GM19463 (cell line): ENCODE data around the gene SNTG2.

ENCODE experiments used
- ATAC-seq: cut with Tn5 transposase; IDR thresholded peaks from one replicate; pipeline ENCODE4 v1.9.1; 2021; ENCODE audit warnings: mild to moderate bottlenecking, moderate library complexity; ENCODE audit not compliant: unreplicated experiment

Gene SNTG2

DNA sequence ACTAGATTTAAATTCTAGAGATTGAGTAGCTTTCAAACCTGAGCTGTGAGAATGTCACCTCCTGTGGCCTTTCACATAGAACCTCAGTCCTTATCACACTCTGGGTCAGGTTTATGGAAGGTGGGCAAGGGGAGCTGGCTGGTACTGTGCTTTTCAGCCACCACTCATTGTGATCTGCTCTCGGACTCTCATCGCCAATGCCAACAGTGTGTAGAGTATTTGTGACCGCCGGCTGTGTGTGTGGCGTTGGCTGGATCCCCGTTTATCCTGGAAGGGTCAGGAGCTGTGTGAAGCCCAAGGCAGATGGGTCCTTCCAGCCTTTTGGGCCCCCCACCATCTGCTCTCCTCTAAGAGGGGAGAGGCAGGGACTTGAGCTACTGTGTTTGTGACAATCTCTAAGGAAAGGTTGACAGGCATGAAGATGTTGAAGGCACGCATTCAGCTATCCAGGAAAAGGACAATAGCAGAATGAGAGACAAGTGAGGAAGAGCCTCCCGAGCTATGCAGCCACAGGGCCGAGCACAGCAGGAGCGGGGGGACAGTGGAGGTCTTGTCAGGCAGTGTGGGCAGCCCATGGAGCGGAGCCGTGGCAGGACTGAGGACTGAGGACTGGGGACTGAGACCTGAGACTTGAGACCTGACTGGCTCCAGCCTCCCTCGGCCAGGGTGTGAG is 355.5 kb downstream of the SNTG2 start:
- ATAC-seq, result no peak

DNA sequence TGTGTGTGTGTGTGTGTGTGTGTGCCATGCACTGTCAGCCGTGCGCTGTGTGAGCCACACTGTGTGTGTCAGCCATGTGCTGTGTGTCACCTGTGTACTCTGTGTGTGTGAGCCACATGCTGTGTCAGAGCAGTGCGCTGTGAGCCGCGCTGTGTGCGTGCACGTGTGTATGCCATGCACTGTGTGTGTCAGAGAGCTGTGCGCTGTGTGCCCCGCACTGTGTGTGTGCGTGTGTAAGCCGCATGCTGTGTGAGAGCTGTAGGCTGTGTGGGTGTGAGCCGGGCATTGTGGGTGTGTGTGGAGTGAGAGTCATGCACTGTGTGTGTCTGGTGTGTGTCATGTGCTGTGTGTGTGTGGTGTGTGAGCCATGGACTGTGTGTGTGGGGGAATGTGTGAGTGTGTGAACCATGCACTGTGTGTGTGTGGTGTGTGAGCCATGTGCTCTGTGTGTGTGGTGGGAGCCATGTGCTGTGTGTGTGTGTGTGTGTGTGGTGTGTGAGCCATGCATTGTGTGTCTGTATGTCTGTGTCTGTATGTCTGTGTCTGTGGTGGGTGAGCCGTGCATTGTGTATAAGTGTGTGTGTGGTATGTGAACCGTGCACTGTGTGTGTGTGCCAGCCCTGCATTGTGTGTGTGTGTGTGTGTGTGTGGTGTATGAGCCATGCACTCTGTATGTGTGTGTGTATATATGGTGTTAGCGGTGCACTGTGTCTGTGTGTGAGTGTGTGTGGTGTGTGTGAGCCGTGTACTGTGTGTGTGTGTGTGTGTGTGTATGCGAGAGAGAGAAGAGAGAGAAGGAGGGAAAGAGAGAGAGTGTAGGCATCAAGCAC is 356.3 kb downstream of the SNTG2 start:
- no peak for ATAC-seq

DNA sequence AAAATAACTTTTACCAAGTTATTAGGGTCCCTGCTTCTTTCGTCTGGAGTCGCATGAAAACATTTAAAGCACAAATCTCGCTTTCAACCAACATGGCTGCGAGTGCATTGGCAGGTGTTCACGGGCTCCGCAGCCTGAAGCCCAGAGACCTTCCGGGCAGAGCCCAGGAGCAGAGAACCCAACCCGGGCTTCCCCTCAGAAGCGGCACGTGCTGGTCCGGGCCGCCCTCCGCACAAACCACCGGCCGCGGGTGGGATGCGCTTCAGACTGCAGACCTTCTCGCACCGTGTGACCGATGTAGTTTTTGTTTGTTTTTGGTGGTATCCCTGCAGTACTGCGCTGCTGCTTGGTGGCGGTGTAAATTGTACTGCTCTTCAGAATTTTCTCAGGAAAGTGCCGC is 357.0 kb downstream of the SNTG2 start:
- no peak for ATAC-seq

DNA sequence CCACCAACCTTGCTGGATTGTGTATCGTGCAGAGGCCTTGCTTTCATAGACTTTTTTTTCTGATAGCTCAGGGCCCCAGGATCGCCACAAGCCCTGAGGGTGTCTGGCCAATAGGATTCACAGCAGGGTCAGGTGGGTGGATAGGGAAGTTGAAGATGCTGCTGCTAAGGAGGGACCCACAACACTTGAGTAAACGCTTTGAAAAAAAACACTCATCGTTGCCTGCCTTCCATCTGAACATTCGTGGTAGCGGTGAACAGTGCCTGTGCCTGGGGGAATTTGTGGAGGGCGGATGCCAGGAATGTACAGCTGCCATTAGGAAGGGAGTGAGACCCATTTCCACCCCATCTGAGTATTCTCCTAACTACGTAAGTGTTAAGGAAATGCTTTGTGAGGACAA is 358.0 kb downstream of the SNTG2 start:
- ATAC-seq, result no peak

DNA sequence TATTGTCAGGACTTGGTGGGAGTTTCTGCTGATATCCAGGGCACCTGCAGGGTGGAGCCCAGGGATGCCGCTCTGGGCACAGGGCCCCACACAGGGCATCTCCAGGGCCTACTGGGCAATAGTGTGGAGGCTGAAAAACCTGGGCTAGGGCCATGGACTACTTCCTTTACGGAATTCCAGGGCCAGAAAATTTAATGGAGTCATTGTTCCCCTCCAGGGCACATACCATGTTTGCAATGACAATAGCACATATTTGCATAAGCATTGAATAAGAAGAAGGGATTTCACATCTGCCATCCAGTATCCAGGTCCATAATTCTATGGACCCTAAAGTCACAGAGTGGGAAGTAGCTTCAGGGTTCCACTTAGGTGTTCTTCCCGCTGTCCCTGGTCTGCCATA is 358.9 kb downstream of the SNTG2 start:
- no peak for ATAC-seq

DNA sequence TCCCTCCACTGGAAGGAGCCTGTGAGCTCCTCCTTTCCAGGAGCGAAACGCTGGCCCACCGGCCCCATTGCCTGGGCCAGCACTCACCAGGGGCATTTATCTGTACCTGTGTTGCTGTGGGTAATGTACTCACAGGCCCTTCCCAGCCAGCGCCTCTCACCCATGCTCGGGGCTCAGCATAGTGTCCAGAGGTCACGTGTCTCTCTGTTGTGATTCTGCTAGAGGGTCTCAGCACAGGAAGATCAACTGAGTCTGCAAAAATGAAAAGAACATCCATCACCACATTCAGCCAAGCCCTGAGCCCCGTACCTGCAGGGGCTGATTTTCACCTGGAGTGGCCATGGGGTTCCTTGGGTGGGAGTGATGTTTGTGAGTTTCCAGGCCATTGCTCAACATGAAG is 359.6 kb downstream of the SNTG2 start:
- no peak for ATAC-seq

DNA sequence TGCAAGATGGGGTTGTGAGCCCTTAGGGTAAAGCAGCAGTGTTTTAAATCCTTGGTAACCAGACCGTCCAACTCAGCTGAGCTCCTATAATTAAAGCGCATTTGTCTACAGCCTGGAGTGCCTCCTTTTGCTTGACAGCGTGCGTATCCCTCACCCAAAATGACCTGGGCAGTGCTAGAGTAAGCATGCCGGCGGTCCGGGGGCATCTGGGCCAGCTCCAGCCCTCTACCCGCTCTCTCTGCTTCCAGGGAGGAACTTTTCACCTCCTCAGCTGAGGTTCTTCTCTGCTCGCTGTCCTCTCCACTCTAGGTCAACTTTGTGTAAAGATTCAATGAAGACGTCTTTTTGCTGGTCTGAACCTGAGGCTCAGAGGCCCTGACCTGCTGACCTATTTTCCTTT is 360.2 kb downstream of the SNTG2 start:
- no peak for ATAC-seq

DNA sequence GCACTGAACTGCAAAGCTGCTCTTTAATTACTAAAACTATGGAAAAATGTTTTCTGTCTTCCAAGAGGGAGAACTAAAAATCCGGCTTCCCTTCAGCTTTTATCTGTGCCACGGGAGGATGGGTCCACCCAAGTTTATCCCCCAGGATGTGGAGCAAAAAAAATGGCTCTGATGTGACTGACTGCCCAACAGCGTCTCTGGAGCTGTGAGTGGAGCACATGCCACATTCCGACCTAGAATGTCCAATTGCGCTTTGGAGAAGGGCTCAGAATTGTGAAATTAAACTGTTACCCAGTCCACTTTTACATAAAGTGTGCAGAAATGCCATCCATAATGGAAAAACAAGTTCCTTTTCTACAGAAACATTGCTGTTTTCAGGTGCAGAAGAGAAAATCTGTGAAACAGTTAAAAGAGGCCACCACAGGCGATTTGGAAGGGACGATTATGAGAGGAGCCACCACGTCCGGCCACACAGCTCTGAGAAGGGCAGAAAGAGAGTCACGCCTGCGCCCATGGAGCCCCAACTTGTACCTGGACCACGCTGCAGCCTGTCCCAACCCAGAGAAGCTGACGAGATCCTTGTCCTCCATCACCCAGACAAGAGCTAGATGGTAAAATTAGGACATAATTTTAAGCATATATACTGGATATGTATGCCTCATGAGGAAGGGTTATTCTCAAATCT is 362.7 kb downstream of the SNTG2 start:
- ATAC-seq, result no peak

DNA sequence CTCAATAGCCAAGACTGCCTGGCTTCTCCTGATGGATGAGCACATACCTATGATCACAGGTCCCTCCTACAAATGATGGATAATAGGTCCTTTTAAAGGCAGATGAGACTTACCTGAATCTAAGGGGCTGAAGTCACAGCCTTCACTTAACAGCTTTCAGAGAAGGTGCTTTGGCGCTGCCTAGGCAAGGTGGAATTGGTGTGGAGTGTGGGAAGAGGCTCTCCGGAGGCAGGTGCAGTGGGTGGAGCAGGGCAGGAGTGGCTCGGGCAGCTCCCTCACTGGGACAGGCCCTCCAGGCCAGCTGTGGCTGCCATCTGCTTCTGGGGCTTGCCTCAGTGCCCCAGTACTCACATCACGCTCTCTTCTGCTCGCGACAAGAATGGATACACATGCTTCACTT is 363.6 kb downstream of the SNTG2 start:
- ATAC-seq, result no peak

DNA sequence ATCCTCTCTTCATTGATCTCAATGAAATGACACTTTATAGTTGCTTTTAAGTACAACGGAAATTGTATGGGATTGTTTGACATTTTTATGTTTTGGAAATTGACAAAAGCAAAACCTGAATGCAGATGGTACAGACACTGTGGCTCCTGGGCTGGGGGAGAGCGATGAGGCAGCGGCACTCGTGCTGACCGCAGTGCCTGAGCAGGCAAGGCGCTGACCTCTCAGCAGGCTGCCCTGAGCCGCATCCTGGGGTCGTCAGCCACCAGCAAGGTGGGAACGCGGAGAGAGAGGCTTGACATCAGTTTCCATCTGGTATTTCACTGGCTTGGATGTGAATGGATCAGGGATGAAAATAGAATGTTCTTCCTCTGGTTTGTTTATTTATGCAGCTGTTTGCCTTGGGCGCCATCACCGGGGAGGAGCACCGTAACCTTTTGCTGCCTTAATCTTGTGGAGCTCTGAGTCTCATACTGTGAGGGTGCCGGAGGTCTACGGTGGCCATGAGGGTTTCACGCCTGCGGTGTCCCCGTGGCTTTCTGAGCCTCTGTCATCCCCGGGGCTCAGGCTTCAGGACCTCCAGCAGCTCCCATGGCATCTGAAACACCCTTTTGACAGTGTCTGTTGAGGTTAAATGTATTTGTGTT is 367.8 kb downstream of the SNTG2 start:
- no peak for ATAC-seq

DNA sequence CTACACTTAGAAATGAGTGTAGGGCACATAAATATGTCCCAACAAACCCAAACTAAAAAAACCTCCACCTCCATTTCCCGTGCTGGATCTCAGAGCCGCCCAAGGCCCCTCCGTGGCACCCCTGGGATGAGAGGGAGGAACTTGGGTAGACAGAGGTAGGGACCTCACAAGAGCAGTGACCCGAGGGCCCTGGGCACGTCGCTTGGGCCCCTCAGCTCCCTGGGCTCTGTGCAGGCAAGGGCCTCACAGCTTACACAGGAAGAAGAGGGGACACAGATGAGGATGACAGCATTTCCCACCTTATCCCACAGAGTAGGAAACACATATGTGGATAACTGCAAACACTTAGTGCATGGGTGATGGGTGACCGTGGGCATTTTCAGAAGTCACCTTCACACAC is 368.7 kb downstream of the SNTG2 start:
- no peak for ATAC-seq

DNA sequence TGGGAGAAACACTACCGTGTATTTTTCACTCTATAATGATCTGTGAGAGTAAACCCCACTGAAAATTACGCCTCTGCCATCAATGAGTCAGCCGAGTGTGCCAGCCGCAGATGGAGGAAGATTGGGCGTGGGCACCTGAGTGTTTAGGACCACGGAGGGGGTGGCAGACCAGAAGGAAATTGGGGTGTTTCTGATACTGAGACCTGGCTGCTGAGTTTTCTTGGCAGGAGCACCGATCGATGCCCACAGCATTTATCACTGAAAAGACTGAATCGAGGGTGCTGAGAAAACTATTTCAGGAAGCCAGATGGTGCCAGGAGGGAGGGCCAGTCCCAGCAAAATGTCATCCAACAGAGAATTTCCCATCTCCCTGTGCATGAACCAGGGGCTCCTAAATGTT is 370.7 kb downstream of the SNTG2 start:
- ATAC-seq, result no peak

DNA sequence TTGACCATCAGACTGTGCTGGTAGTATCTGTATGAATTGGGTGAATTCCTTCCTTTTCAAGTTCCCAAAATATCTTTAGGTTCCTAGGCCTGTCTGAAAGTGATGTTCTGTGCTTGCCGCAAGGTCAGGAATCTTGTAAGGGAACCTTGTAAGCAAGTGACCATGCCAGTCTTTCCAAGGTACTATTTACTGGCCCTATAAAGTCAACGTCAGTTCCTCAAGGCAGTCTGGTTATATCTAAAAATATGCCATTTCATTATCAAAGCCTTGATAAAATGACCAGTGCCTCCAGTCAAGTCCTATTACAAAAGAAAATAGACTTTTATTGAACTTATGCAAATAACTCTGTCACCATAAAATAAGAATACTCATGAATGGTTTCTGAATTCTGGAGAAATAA is 374.2 kb downstream of the SNTG2 start:
- no peak for ATAC-seq

DNA sequence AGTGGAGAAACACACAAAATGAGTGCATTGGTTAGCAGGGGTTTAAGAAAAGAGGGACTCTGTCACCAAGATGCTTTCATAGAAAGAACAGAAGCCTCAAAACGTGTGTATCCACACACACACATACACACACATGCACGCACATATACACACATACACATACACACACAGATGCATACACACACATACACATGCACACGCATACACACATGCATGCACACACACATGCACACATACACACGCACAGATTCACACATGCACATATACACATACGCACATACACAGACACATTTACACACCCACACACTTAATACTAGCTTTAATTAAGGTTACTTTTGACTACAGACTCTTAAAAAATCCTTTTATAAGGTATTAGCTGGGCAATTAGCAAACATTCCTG is 378.0 kb downstream of the SNTG2 start:
- no peak for ATAC-seq

DNA sequence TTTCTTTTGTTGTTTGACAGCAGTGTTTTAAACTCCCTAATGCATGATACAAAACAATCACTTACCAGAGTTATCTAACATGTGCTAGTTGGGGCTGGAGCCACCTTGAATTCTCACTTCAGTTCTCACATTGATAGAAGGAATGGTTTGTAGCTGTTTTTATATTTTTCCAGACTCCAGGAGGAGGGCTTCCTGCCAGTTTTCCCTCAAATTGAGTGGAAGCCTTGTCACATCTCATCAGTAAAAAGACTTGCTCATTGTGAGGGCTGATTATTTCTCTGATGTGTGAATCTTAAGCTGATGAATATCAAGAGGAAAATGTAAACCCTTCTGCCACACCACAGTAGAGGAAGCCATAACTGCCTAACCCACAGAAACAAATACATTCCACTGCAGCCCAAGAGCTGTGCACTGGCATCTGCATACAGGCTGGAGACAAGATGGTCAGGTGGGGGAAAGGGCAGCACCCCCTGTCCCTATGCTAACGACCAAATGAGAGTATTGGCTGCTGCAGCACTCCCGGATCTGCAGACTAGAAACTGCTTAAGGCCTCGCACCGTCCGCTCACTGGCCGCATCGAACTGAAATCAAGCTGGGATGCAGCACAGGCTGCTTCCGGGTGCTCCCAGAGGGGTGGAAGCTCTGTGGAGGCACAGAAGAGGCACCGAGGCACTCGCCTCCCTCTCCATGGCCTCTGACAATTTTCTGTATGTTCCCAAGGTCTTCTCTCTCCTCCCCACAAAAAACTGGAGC is 388.9 kb downstream of the SNTG2 start:
- no peak for ATAC-seq

DNA sequence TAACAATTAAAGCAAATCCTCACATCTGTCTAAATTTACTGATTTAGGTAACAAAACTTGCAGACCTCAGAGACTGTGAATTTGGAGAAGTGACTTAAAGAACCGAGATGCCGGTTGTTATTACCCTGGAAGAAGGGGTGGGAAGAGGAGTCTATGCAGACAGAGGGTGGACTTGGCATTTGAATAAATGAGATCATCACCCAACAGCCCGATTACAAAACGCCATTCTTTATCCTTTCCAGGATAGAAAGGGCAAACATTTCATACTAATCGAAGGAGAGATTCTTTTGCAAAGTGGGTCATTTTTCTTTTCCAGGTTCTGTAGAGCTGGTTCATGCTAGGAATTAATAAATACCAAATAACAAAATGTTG is 389.5 kb downstream of the SNTG2 start:
- no peak for ATAC-seq

DNA sequence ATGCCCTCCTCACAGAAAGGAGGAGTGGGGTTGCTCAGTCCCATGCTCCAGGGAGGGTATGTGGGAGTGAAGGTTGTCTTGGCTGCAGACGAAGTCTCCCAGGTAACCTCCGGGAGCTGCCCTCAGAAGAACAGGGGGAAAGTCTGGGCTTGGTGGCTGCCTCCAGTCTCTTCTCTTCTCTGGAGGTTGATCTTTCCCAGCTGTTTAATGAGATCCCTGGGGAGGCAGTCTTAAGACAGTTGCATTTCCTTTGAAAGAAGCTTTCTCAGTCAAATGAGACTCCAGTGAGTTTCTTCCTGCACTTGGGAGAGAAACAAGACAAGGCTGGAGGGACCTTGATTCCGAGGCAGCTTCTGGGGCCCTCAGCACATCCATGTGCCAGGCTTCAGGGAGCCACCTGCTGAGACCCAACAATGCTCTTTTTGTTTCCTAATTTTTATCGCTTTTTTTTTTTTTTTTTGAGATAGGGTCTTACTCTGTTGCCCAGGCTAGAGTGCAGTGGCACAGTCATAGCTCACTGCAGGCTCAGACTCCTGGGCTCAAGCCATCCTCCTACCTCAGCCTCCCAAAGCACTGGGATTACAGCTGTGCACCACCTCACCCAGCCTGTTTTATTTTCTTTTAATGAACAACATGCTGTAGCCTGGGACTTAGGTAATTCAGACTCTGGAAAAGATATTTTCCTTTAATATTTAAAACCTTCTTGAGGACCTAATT is 390.9 kb downstream of the SNTG2 start:
- ATAC-seq, result no peak

DNA sequence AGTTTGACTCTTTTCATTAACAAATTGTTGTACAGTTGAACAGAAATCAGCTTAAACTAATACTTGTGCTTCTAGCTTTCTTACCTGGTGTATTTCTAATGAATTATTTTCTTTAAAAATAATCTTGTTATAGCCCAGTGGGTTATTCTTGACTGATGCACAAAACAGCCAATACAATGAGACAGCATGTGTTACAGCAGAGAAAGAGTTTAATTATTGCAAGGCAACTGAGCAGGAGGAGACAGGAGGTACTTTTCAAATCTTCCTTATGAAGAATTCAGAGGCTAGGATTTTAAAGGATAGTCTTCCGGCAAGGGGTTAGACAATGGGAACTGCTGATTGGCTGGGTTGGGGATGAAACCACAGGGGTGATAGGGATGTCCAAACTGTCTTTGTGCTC is 398.1 kb downstream of the SNTG2 start:
- ATAC-seq, result no peak

DNA sequence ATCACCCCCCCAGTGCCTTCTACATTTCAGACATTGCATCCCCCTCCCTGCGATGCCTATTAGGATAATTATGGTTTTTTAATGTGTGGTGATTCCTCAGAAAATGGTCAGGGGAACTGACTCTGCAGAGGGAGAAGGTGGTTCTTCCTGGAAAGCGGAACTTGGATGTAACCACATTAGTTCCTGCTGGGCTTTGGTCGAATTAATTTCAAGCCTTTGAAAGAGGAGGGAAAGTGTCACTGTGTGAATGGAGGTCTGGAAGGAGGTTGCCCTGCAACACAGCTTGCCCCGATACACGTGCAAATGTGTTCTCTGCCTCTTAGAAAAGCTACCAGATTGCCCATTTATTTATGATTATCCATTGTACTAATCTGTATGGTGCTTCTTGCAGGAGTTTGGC is 399.5 kb downstream of the SNTG2 start:
- ATAC-seq, result no peak

DNA sequence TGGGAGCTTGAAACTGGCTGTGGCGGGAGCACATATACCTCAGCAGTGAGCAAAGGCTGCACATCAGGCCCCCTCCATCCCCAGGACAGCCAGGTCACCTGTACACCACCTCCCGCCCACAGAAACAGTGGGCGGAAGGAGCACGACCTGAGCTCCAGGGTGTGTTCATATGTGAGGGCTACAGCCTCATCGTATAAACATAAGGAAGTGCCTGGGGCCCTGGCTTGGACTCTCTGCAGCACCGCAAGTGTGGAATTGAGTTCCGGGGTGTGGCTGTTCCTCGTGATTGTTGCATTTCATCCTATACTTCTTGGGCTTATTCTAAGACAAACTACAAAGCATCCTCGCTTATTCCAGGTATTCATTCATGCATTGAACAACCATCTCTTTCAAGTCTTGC is 402.5 kb downstream of the SNTG2 start:
- no peak for ATAC-seq
